Transverse colon (tissue), 4 donors: ENCODE results near the gene ATP9B. TPM values are rescaled to one million over a fixed set of nuclear protein-coding genes. Genes with fewer than 3 reads are reported as not detected.

Source experiments
- DNase-seq: peaks from one replicate; pipeline ENCODE4 v3.0.0-alpha.2; 2019
- H3K27ac ChIP-seq, 4 donors: fragments of 200-600 bp; sonication (generic); 2 replicates each; pipeline ENCODE4 v1.5.1; 2016 to 2018; ENCODE audit warnings: inconsistent platforms in 4 of 4
- H3K27me3 ChIP-seq: fragments of 200-600 bp; sonication (generic); 2 replicates; pipeline ENCODE4 v1.5.1; 2017; ENCODE audit warnings: inconsistent platforms
- H3K36me3 ChIP-seq, 4 donors: fragments of 200-600 bp; sonication (generic); 2 replicates each; pipeline ENCODE4 v1.5.1; 2017 to 2019; ENCODE audit warnings: inconsistent platforms in 4 of 4
- H3K4me1 ChIP-seq, 4 donors: fragments of 200-600 bp; sonication (generic); 2 replicates each; pipeline ENCODE4 v1.5.1; 2017 to 2020; ENCODE audit warnings: inconsistent platforms in 4 of 4
- H3K4me3 ChIP-seq, 4 donors: fragments of 200-600 bp; sonication (generic); 1 replicate in 1 of 4; 2 replicates in 3 of 4; pipeline versions ENCODE4 v1.5.1 to v1.6.1; 2017 to 2019; ENCODE audit warnings: inconsistent platforms in 4 of 4
- H3K9me3 ChIP-seq, 2 donors: fragments of 200-600 bp; sonication (generic); 2 replicates each; pipeline ENCODE4 v1.5.1; 2017 to 2019; ENCODE audit warnings: inconsistent platforms in 2 of 2
- CTCF ChIP-seq, 5 experiments: fragments of 200-600 bp in 3 of 5; fragments of 450-650 bp in 2 of 5; sonication (generic) in 3 of 5; IDR thresholded peaks; 1 replicate in 2 of 5; 2 replicates in 3 of 5; pipeline ENCODE4 v1.5.1; 2016 to 2017; ENCODE audit warnings: antibody characterized with exemption in 5 of 5, inconsistent platforms in 3 of 5, mild to moderate bottlenecking in 2 of 5, moderate library complexity in 1 of 5
- EP300 ChIP-seq: sonication (generic); formaldehyde crosslinking; IDR thresholded peaks from one replicate; pipeline ENCODE4 v1.6.1; 2017; ENCODE audit warnings: antibody characterized with exemption, low read depth
- POLR2A ChIP-seq: fragments of 450-650 bp; IDR thresholded peaks from one replicate; pipeline ENCODE4 v1.6.1; 2016; ENCODE audit warnings: antibody characterized with exemption, mild to moderate bottlenecking, moderate library complexity
- POLR2AphosphoS5 ChIP-seq, 3 donors: sonication (generic); formaldehyde crosslinking; IDR thresholded peaks; one replicate each; pipeline ENCODE4 v1.6.1; 2016; ENCODE audit warnings: antibody characterized with exemption in 3 of 3
- WGBS, 2 donors: methylation state at CpG; one replicate each; pipeline ENCODE4 v1.1.5; 2018; ENCODE audit warnings: low coverage in 1 of 2; 5-methylcytosine and 5-hydroxymethylcytosine counted together
- in situ Hi-C, 4 donors: fragments of 200-750 bp; cut with MboI; loops; one replicate each; pipeline versions ENCODE4 v1.15.0 to v1.15.1; 2017; ENCODE audit warnings: low sequenced_read_pairs in 3 of 4, low pct_ligation_motif_present in 1 of 4, low pct_unique_long_range_greater_than_20kb in 1 of 4
- intact Hi-C: fragments of 100-400 bp; cut with DNase I; formaldehyde crosslinking; loops from one replicate; pipeline ENCODE4 v1.15.1; 2023; ENCODE audit warnings: low total_unique reads
- total RNA-seq, 4 donors: library from RNA; depleted of rRNA; stranded (reverse); fragments of >200 nt; gene quantifications; one replicate each; pipeline ENCODE4 v1.1.0, GENCODE V29; 2016

The ATP9B gene
- total RNA-seq, 4 donors from 2014 or later: 36.3 to 70.3 (median 41.6) TPM

GRCh38 chr18:79139206-79139605 is 70.0 kb downstream of the ATP9B start:
- H3K4me1 ChIP-seq: no peaks in the 10 kb centered on the region
- no peak for TF ChIP-seq POLR2AphosphoS5 (IDR thresholded peaks at IDR 0.05)
- TF ChIP-seq POLR2A: no peak
- TF ChIP-seq EP300: no peak
- in situ Hi-C loops (no loop called here), intact Hi-C loops (no loop called here)
- H3K9me3 ChIP-seq: no peaks in the 10 kb centered on the region
- 84 to 94% methylated on average over 4 of the region's 4 CpGs for WGBS, 2 donors
- no peak overlapping the region for H3K27ac ChIP-seq
- no peaks in the 10 kb centered on the region for H3K27me3 ChIP-seq
- no peak overlapping the region for H3K4me3 ChIP-seq
- DNase-seq: no peak
- H3K36me3 ChIP-seq: peaks cover 0 to 2% (median 0%) of the 10 kb centered on the region in 4 donors

- Histone ChIP-seq H3K27me3 (no peaks in the 10 kb centered on the region), H3K4me1 (no peaks in the 10 kb centered on the region), H3K4me3 (no peak overlapping the region), H3K36me3 (peaks cover 0 to 15% (median 0%) of the 10 kb centered on the region in 4 donors), H3K9me3 (no peaks in the 10 kb centered on the region), H3K27ac (no peak overlapping the region)
- TF ChIP-seq EP300 (no peak), POLR2A (no peak), CTCF (IDR thresholded peaks at IDR 0.05) (no peak), POLR2AphosphoS5 (IDR thresholded peaks at IDR 0.05) (no peak)
- intact Hi-C loops: no loop called here
- in situ Hi-C loops: no loop called here
- WGBS, 2 donors: 87 to 91% methylated on average over 4 of the region's 4 CpGs
- DNase-seq: no peak
Measured at GRCh38 chr18:79147014-79147413, 77.8 kb downstream of the ATP9B start.

- intact Hi-C loops (no loop called here), in situ Hi-C loops (no loop called here)
- Histone ChIP-seq H3K9me3 (no peaks in the 10 kb centered on the region), H3K36me3 (peaks cover 0 to 9% (median 0%) of the 10 kb centered on the region in 4 donors), H3K4me3 (no peak overlapping the region), H3K27me3 (no peaks in the 10 kb centered on the region), H3K27ac (no peak overlapping the region), H3K4me1 (peaks cover 0 to 1% (median 0%) of the 10 kb centered on the region in 4 donors)
- WGBS, 2 donors: 82 to 86% methylated on average over 2 of the region's 2 CpGs
- no peak for TF ChIP-seq POLR2AphosphoS5 (IDR thresholded peaks at IDR 0.05)
- TF ChIP-seq POLR2A: no peak
- TF ChIP-seq CTCF (IDR thresholded peaks at IDR 0.05): no peak
- DNase-seq: no peak
Measured at GRCh38 chr18:79151191-79151590, 82.0 kb downstream of the ATP9B start.

GRCh38 chr18:79156327-79156726 is 87.1 kb downstream of the ATP9B start:
- no peaks in the 10 kb centered on the region for H3K36me3 ChIP-seq
- no peak for TF ChIP-seq EP300
- TF ChIP-seq CTCF (IDR thresholded peaks at IDR 0.05): no peak
- TF ChIP-seq POLR2AphosphoS5 (IDR thresholded peaks at IDR 0.05): no peak
- no peak for TF ChIP-seq POLR2A
- no peaks in the 10 kb centered on the region for H3K27me3 ChIP-seq
- peak; percentile 16 for DNase-seq
- peak overlapping the region; percentile 42 to 66 (median 52) for H3K27ac ChIP-seq
- H3K9me3 ChIP-seq: no peaks in the 10 kb centered on the region
- peaks cover 0 to 8% (median 6%) of the 10 kb centered on the region in 4 donors for H3K4me1 ChIP-seq
- in situ Hi-C loops: no loop called here
- WGBS, 2 donors: 42 to 69% methylated on average over 2 to 4 of the region's 4 CpGs
- no peak overlapping the region for H3K4me3 ChIP-seq
- intact Hi-C loops: no loop called here

GRCh38 chr18:79164706-79165105 is 95.5 kb downstream of the ATP9B start:
- no peak for TF ChIP-seq EP300
- no peak for TF ChIP-seq CTCF (IDR thresholded peaks at IDR 0.05)
- no peak for TF ChIP-seq POLR2AphosphoS5 (IDR thresholded peaks at IDR 0.05)
- no peak for TF ChIP-seq POLR2A
- in situ Hi-C loops: no loop called here
- WGBS, 2 donors: 94 to 100% methylated on average over 1 of the region's 1 CpG

More at GRCh38 chr18:79164706-79165105, 95.5 kb downstream of the ATP9B start:
- no peaks in the 10 kb centered on the region for H3K4me1 ChIP-seq
- no peak overlapping the region for H3K27ac ChIP-seq
- H3K36me3 ChIP-seq: no peaks in the 10 kb centered on the region
- no peak overlapping the region for H3K4me3 ChIP-seq
- no peaks in the 10 kb centered on the region for H3K9me3 ChIP-seq
- no peaks in the 10 kb centered on the region for H3K27me3 ChIP-seq
- no peak for DNase-seq
- intact Hi-C loops: no loop called here
